ENCODE measurements around the gene GMPPA. TPM values are rescaled to one million over a fixed set of nuclear protein-coding genes. Genes with fewer than 3 reads are reported as not detected.

GMPPA gene
- polyA plus RNA-seq = 24.4 TPM

DNA sequence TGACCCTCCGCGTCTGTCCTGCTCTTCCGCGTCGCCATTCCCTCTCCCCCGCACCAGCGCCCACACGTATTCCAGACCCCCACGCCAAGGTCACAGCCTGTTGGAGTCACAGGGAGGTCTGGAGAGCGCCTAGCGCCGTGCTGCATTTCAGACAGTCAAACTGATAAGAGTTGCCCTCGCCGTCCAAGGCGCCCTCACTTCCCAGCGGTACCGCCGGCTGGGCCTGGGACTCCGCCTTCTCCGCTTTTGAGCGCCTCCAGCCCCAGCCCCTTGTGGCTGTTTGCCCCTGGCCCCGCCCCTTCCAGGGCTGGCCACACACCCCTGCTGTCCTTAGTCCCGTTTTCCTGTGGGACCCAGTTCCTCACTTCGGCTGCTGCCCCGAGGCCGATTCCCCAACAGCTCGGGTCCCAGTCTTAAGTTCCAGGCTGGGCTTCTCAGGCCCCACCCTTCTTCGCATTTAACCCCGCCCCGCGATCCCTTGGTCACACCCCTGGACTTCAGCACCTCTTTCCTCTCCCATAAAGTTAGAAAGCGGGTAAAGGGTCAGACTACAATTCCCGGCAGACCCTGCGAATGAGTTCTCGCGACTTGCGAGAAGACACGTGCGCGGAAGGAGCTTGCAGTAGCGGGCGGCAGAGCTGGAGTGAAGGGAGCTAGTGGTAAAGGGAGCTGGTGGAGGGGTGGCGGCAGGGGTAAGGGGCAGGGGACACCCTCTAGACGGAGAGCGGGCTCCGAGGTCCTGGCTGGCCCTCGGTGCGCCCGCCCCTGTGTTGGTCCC is at the start of gene GMPPA:
TSS of gene GMPPA (plus strand) at position 612 of the 778 bp plus-strand sequence. CDS start 1,085 bp downstream, outside the sequence.
- peak within 1 kb of the TSS; percentile 25 to 97 (median 92) for H3K27ac Mint-ChIP-seq
- H3K9me3 Mint-ChIP-seq = no peaks in the 10 kb centered on the region
- H3K4me1 Mint-ChIP-seq = peaks cover 10 to 18% (median 13%) of the 10 kb centered on the region in 3 donors
- no peaks in the 10 kb centered on the region for H3K36me3 Mint-ChIP-seq
- H3K4me3 Mint-ChIP-seq = peak within 1 kb of the TSS; percentile 88 to 99 (median 98)
- peaks cover 22% of the 10 kb centered on the region for H3K27me3 Mint-ChIP-seq

- H3K4me3 Mint-ChIP-seq = peak overlapping the region in 1 of 4 donors; percentile 45
- H3K27ac Mint-ChIP-seq = peak overlapping the region in 1 of 3 donors; percentile 83
- peaks cover 0 to 4% (median 0%) of the 10 kb centered on the region in 3 donors for H3K4me1 Mint-ChIP-seq
- no peaks in the 10 kb centered on the region for H3K36me3 Mint-ChIP-seq
- H3K27me3 Mint-ChIP-seq = peaks cover 37% of the 10 kb centered on the region
- no peaks in the 10 kb centered on the region for H3K9me3 Mint-ChIP-seq
Measured at GRCh38 chr2:219449609-219450008, 49.1 kb upstream of the GMPPA start.

DNA sequence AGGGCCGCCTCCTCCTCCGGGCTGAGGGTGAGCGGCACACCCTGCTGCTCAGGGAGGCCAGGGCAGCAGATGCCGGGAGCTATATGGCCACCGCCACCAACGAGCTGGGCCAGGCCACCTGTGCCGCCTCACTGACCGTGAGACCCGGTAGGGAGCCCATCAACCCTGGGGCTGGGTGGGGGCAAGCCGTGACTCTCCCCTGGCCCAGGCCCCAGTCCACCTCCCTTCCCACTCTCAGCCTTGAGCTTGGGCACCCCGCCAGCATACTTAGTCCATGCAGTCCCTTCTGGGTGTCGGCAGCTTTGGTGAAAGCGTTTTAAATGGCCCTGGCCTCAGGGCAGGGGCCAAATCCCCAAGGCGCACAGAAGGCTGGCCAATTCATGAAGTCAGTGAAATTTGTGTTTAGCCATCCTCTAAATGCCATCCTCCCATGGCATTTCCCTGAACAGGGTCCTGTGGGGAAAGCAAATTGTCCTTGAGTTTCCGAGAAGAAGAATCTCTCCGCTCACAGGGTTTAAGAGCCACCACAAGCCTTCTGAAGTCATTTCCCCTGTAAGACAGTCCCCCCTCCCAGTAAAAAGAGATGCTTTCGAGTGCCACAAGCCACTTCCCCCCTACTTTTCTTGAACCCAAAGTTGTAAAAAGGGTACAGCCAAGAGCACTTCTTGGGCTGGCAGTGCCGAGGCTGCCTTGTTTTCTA is 46.9 kb upstream of the GMPPA start:
- H3K27ac Mint-ChIP-seq = no peak overlapping the region
- peaks cover 0 to 4% (median 0%) of the 10 kb centered on the region in 3 donors for H3K4me1 Mint-ChIP-seq
- H3K36me3 Mint-ChIP-seq = no peaks in the 10 kb centered on the region
- H3K27me3 Mint-ChIP-seq = peaks cover 41% of the 10 kb centered on the region
- no peaks in the 10 kb centered on the region for H3K9me3 Mint-ChIP-seq
- H3K4me3 Mint-ChIP-seq = no peak overlapping the region

GRCh38 chr2:219452361-219453317 is 46.1 kb upstream of the GMPPA start:
- H3K36me3 Mint-ChIP-seq = no peaks in the 10 kb centered on the region
- H3K4me1 Mint-ChIP-seq = peaks cover 0 to 4% (median 0%) of the 10 kb centered on the region in 3 donors
- H3K9me3 Mint-ChIP-seq = no peaks in the 10 kb centered on the region
- H3K27me3 Mint-ChIP-seq = peaks cover 41% of the 10 kb centered on the region
- peak overlapping the region in 1 of 3 donors; percentile 55 for H3K27ac Mint-ChIP-seq
- H3K4me3 Mint-ChIP-seq = no peak overlapping the region

DNA sequence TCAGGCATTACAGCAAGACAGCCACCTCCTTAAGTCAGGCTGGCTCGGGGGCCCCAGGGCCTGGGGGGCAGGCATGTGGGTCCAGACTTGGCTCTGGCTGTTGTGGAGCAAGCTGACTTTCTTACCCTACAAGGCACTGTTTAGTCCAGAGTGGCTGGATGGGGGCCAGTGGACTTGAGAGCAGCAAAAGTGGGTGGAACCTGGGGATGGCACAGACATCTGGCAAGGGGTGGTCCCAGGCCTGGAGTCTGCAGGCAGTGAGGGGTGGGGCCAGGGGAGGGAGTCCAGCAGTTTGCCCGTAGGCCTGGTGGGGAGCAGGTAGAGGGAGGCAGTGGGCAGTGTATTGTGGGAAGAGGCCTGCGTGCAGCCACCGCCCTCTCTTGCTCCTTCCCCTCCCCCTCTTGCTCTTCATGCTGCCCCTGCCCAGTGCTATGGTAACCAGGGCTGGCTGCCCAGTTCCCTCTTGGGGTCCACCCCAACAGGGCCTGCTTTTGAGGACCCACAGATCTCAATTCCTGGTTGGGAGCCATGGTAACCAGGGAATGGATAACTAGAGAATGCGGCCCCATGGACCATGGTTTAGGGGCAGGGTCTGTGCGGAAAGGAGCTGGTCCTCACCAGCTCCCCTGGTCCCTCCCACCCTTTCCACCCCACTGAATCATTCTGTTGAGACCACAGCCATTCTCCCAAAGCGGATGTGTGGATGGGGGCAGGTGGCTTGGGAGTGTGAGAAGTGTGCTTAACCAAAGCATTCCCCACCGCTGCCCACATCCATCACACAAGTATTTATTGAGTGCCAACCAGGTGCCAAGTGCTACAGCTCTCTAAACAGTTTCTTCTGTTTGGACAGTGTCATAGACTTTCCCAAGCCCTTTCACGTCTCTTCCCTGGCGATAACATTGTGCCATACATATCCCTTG is 44.8 kb upstream of the GMPPA start:
- no peak overlapping the region for H3K27ac Mint-ChIP-seq
- peaks cover 0 to 4% (median 0%) of the 10 kb centered on the region in 3 donors for H3K4me1 Mint-ChIP-seq
- H3K36me3 Mint-ChIP-seq = peaks cover 2% of the 10 kb centered on the region
- H3K9me3 Mint-ChIP-seq = no peaks in the 10 kb centered on the region
- H3K4me3 Mint-ChIP-seq = no peak overlapping the region
- peaks cover 44% of the 10 kb centered on the region for H3K27me3 Mint-ChIP-seq

- Mint-ChIP-seq H3K4me1 (no peaks in the 10 kb centered on the region), H3K9me3 (no peaks in the 10 kb centered on the region), H3K4me3 (no peak overlapping the region), H3K27me3 (peaks cover 37% of the 10 kb centered on the region), H3K27ac (no peak overlapping the region), H3K36me3 (peaks cover 2% of the 10 kb centered on the region)
Measured at GRCh38 chr2:219455581-219455980, 43.1 kb upstream of the GMPPA start.

DNA sequence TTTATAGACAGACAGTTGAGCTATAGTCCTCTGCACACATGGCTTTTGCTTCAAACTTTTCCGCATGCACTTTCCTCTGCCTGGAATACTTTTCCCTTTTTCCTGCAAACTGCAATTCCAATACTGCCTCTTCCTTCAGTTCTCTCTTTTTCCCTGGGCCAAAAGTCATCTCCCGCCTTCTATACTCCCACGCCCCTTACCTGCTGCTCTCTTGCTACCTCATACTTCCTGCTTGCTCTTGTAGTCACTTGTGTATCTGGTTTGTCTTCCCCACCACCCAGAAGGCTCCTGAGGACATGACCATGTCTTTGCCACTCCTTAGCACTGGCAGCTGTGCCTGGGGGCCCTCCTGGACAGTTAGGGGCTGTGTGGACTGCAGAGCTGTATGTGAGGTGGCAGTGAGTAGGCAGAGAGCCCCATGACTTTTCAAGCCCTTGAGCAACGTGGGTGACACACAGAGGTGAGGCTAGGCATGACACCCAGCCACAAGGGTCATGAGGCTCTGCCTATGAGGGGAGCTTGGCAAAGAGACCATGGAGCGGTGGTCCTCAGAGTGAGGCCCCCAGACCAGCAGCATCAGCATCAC is 40.8 kb upstream of the GMPPA start:
- H3K4me3 Mint-ChIP-seq = no peak overlapping the region
- peaks cover 2% of the 10 kb centered on the region for H3K36me3 Mint-ChIP-seq
- H3K9me3 Mint-ChIP-seq = peaks cover 0 to 2% (median 0%) of the 10 kb centered on the region in 3 donors

GRCh38 chr2:219458996-219459395 is 39.7 kb upstream of the GMPPA start:
- H3K4me3 Mint-ChIP-seq = no peak overlapping the region
- peaks cover 16% of the 10 kb centered on the region for H3K27me3 Mint-ChIP-seq
- H3K4me1 Mint-ChIP-seq = no peaks in the 10 kb centered on the region
- no peak overlapping the region for H3K27ac Mint-ChIP-seq
- peaks cover 2% of the 10 kb centered on the region for H3K36me3 Mint-ChIP-seq
- peaks cover 0 to 2% (median 0%) of the 10 kb centered on the region in 3 donors for H3K9me3 Mint-ChIP-seq

More for the DNA sequence above, 40.8 kb upstream of the GMPPA start:
- no peak overlapping the region for H3K27ac Mint-ChIP-seq
- H3K4me1 Mint-ChIP-seq = no peaks in the 10 kb centered on the region
- H3K27me3 Mint-ChIP-seq = peaks cover 19% of the 10 kb centered on the region

GRCh38 chr2:219459460-219460311 is 39.0 kb upstream of the GMPPA start:
- peaks cover 0 to 2% (median 0%) of the 10 kb centered on the region in 3 donors for H3K9me3 Mint-ChIP-seq
- H3K36me3 Mint-ChIP-seq = peaks cover 2% of the 10 kb centered on the region
- no peaks in the 10 kb centered on the region for H3K4me1 Mint-ChIP-seq
- peaks cover 15% of the 10 kb centered on the region for H3K27me3 Mint-ChIP-seq
- peak overlapping the region in 1 of 4 donors; percentile 65 for H3K4me3 Mint-ChIP-seq
- H3K27ac Mint-ChIP-seq = no peak overlapping the region

DNA sequence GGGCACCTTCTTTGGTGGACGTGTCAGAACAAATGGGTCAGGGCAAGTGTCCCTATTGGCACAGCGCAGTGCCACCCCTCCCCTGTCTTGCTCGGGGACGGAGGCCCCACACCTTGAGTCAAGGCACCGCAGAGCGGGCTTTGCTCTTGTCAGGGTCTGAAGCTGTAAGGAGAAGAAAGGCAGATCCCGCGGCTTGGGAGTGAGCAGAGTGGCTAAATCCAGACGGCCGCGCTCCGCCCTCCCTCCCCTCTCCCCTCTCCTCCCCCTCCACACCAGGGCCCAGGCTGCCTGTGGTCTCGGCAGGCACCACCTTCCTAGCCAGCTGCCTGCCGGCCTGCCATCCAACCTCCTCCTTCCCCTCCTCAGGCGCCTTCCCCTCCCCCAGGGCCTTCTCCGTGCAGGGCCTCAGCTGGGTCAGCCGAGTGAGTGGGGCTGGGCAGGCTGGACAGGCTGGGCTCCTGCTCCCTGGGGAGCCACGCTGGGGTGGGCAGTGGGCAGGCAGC is 38.2 kb upstream of the GMPPA start:
- peaks cover 15% of the 10 kb centered on the region for H3K27me3 Mint-ChIP-seq
- H3K4me1 Mint-ChIP-seq = no peaks in the 10 kb centered on the region
- no peak overlapping the region for H3K27ac Mint-ChIP-seq
- peaks cover 0 to 2% (median 0%) of the 10 kb centered on the region in 3 donors for H3K9me3 Mint-ChIP-seq
- no peak overlapping the region for H3K4me3 Mint-ChIP-seq
- H3K36me3 Mint-ChIP-seq = peaks cover 3% of the 10 kb centered on the region

GRCh38 chr2:219461047-219461514 is 37.6 kb upstream of the GMPPA start:
- Mint-ChIP-seq H3K4me1 (no peaks in the 10 kb centered on the region), H3K27me3 (peaks cover 9% of the 10 kb centered on the region), H3K9me3 (peaks cover 0 to 2% (median 0%) of the 10 kb centered on the region in 3 donors)

GRCh38 chr2:219461669-219462068 is 37.0 kb upstream of the GMPPA start:
- Mint-ChIP-seq H3K27me3 (peaks cover 6% of the 10 kb centered on the region), H3K4me1 (no peaks in the 10 kb centered on the region), H3K27ac (no peak overlapping the region), H3K4me3 (no peak overlapping the region), H3K9me3 (peaks cover 0 to 2% (median 0%) of the 10 kb centered on the region in 3 donors), H3K36me3 (peaks cover 3% of the 10 kb centered on the region)

More at GRCh38 chr2:219461047-219461514, 37.6 kb upstream of the GMPPA start:
- no peak overlapping the region for H3K27ac Mint-ChIP-seq
- H3K36me3 Mint-ChIP-seq = peaks cover 3% of the 10 kb centered on the region
- H3K4me3 Mint-ChIP-seq = no peak overlapping the region

All from IgD-negative memory B cell (primary cell).